ENCODE measurements around the gene HDAC10.

DNA sequence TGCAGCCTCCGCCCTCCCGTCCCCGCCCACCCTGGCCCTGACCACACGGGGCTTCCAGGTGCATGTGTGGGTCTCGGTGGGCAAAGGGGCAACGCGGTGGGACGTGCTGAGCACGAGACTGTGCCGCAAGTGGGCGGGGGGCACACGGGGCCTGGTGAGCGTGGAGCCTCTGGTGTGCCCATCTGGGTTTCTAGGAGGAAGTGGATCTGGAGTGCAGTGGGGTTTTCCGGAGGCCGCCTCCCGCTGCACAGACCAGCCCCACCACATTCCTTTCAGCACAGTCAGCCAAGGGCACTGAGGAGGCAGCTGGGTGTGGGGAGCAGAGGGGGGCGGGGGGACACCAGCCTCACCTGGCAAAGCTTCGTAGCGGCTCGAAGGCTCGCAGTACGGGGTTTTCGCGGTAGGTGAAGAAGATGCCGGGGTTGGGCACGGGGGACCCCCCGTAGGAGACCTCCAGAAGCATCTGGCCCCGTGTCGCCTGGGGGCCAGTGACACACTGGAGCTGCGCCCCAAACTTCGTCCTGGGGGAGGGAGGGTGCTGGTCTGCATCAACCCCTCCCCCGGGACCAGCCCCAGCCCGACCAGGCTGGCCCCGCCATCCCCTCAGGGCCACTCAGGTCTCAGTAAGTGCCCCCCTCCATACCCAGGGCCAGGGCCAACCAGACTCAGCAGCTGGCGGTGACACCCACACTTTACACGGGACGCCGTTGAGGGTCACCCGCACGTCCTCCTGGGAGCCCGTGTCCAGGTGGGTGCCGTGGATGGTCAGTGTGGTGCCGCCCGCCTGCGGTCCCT lies 31.5 kb upstream of the HDAC10 start:
- TF ChIP-seq CTCF (IDR thresholded peaks at IDR 0.05 in 2 of 3, conservative IDR thresholded peaks at IDR 0.05 in 1 of 3; ENCODE audit: control insufficient read depth in 2 of 3, extremely low read depth in 1 of 3, insufficient read depth in 1 of 3, low read depth in 3 of 3, low read length in 3 of 3): no peak
- TF ChIP-seq CBX5 (IDR thresholded peaks at IDR 0.05; ENCODE audit: low read depth): no peak
- no peak for TF ChIP-seq POLR2AphosphoS5 (IDR thresholded peaks at IDR 0.05; ENCODE audit: low read length)

All from GM12878 (cell line).